Measurements from ENCODE around the gene MLKL. TPM values are rescaled to one million over a fixed set of nuclear protein-coding genes. Genes with fewer than 3 reads are reported as not detected.
A peak's percentile ranks its signal among the peaks of the same experiment; 100 is the strongest.

MLKL gene
- total RNA-seq, 1 donor from 2014 or later, result 6.3 TPM

GRCh38 chr16:74718140-74718539, 17.5 kb upstream of the MLKL start:
- FAIRE-seq, result no peak
- Histone ChIP-seq H3K36me3 (ENCODE audit: control insufficient read depth, insufficient read depth, low read length) (no peaks in the 10 kb centered on the region), H3K27me3 (ENCODE audit: control insufficient read depth, insufficient read depth, low read length) (no peaks in the 10 kb centered on the region), H3K4me3 (ENCODE audit: low read depth, low read length) (no peak overlapping the region)
- DNase-seq (ENCODE audit: low read depth), result no peak
- TF ChIP-seq, protein P1, sequence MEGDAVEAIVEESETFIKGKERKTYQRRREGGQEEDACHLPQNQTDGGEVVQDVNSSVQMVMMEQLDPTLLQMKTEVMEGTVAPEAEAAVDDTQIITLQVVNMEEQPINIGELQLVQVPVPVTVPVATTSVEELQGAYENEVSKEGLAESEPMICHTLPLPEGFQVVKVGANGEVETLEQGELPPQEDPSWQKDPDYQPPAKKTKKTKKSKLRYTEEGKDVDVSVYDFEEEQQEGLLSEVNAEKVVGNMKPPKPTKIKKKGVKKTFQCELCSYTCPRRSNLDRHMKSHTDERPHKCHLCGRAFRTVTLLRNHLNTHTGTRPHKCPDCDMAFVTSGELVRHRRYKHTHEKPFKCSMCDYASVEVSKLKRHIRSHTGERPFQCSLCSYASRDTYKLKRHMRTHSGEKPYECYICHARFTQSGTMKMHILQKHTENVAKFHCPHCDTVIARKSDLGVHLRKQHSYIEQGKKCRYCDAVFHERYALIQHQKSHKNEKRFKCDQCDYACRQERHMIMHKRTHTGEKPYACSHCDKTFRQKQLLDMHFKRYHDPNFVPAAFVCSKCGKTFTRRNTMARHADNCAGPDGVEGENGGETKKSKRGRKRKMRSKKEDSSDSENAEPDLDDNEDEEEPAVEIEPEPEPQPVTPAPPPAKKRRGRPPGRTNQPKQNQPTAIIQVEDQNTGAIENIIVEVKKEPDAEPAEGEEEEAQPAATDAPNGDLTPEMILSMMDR (IDR thresholded peaks at IDR 0.05; ENCODE audit: insufficient read depth, low read length, severe bottlenecking), result no peak

- H3K36me3 ChIP-seq (ENCODE audit: control insufficient read depth, insufficient read depth, low read length), result no peaks in the 10 kb centered on the region
- FAIRE-seq, result peak; percentile 13
These were observed 16.7 kb upstream of the MLKL start for GRCh38 chr16:74717367-74717766.

DNA sequence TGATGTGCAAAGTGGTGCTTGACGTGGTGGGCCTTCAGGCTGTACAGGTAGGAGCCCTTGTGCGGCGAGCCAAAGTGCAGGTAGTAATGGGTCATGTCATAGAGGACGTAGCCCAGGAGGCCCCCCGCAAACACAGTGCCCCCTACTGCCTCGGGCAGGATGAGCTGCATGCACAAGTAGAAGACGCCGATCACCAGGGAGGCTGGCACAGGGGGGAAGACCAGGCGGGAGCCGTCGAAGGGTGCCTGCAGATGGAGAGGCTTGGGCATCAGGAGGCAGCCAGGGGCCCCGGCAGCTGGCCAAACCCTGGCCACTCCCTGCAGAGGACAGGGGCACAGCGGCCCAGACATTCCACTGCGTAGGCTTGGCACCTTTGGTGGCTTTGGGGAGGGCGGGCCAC, 15.7 kb upstream of the MLKL start:
- DNase-seq (ENCODE audit: low read depth) (no peak), FAIRE-seq (no peak)
- Histone ChIP-seq H3K36me3 (ENCODE audit: control insufficient read depth, insufficient read depth, low read length) (no peaks in the 10 kb centered on the region), H3K27me3 (ENCODE audit: control insufficient read depth, insufficient read depth, low read length) (no peaks in the 10 kb centered on the region), H3K4me3 (ENCODE audit: low read depth, low read length) (no peak overlapping the region)
- TF ChIP-seq, protein P1 (IDR thresholded peaks at IDR 0.05; ENCODE audit: insufficient read depth, low read length, severe bottlenecking), result no peak

More at GRCh38 chr16:74717367-74717766, 16.7 kb upstream of the MLKL start:
- Histone ChIP-seq H3K4me3 (ENCODE audit: low read depth, low read length) (no peak overlapping the region), H3K27me3 (ENCODE audit: control insufficient read depth, insufficient read depth, low read length) (no peaks in the 10 kb centered on the region)
- no peak for DNase-seq (ENCODE audit: low read depth)
- TF ChIP-seq, protein P1 (IDR thresholded peaks at IDR 0.05; ENCODE audit: insufficient read depth, low read length, severe bottlenecking), result no peak

DNA sequence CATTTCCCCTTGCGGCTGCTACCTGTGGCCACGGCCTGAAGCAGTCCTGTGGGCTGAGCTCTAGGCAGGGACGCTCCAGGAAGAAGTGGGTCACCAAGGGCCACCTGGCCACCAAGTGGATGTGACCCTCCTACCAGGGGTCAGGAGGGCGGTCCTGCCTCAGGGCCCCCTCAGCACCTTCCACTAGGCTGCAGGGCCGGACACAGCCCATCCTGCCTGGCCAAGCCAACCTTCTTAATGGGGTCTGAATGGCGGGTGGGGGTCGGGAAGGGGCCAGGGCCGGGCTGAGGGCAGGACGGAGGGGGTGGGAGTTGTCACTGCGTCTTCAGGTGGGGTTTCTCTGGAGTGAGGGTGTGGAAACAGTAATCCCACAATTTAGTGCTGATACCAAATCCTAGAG, 13.2 kb upstream of the MLKL start:
- Histone ChIP-seq H3K4me3 (ENCODE audit: low read depth, low read length) (no peak overlapping the region), H3K27me3 (ENCODE audit: control insufficient read depth, insufficient read depth, low read length) (no peaks in the 10 kb centered on the region), H3K36me3 (ENCODE audit: control insufficient read depth, insufficient read depth, low read length) (no peaks in the 10 kb centered on the region)
- no peak for FAIRE-seq
- DNase-seq (ENCODE audit: low read depth), result no peak
- TF ChIP-seq, protein P1 (IDR thresholded peaks at IDR 0.05; ENCODE audit: insufficient read depth, low read length, severe bottlenecking), result no peak

DNA sequence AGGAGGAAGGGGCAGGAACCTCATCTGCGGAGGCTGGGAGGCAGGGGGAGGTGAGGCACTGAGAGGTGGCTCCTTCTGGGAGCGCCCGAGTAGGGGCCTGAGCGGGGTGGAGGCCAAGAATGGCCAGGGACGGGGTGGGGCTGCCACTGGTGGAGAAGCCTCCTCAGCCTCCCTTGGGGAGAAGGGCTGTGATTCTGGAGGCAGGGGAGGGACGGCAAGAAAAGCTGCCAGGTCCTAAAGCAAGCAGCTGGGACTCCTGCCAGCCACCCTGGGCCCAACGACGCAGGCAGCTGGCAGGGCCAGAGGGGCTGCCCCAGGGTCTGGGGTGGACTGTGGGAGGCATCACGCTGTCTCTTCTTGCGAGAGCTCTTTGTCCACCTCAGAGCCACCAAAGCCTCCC, 12.7 kb upstream of the MLKL start:
- TF ChIP-seq, protein P1 (IDR thresholded peaks at IDR 0.05; ENCODE audit: insufficient read depth, low read length, severe bottlenecking), result no peak
- DNase-seq (ENCODE audit: low read depth), result no peak
- H3K27me3 ChIP-seq (ENCODE audit: control insufficient read depth, insufficient read depth, low read length), result no peaks in the 10 kb centered on the region
- H3K4me3 ChIP-seq (ENCODE audit: low read depth, low read length), result no peak overlapping the region
- FAIRE-seq, result no peak
- no peaks in the 10 kb centered on the region for H3K36me3 ChIP-seq (ENCODE audit: control insufficient read depth, insufficient read depth, low read length)

- DNase-seq (ENCODE audit: low read depth) (no peak), FAIRE-seq (no peak)
- Histone ChIP-seq H3K4me3 (ENCODE audit: low read depth, low read length) (no peak overlapping the region), H3K27me3 (ENCODE audit: control insufficient read depth, insufficient read depth, low read length) (no peaks in the 10 kb centered on the region), H3K36me3 (ENCODE audit: control insufficient read depth, insufficient read depth, low read length) (no peaks in the 10 kb centered on the region)
- TF ChIP-seq, protein P1 (IDR thresholded peaks at IDR 0.05; ENCODE audit: insufficient read depth, low read length, severe bottlenecking), result no peak
These were observed 11.3 kb upstream of the MLKL start for GRCh38 chr16:74711938-74712337.

Measured in bronchial epithelial cell (primary cell).